LoVo (cell line): ENCODE results near the gene C4orf54.

Experiments used
- DNase-seq: peaks from one replicate; pipeline ENCODE4 v3.0.0-alpha.2; 2016; ENCODE audit warnings: low spot score

The C4orf54 gene

GRCh38 chr4:99622341-99622740, 35.3 kb downstream of the C4orf54 start:
- DNase-seq = no peak

- no peak for DNase-seq
Measured at GRCh38 chr4:99617374-99617773, 40.3 kb downstream of the C4orf54 start.

- DNase-seq = no peak
Measured at GRCh38 chr4:99615170-99615820, 42.3 kb downstream of the C4orf54 start.

- no peak for DNase-seq
Measured at GRCh38 chr4:99614491-99614890, 43.1 kb downstream of the C4orf54 start.

GRCh38 chr4:99612704-99613103, 44.9 kb downstream of the C4orf54 start:
- DNase-seq = no peak

GRCh38 chr4:99612281-99612680, 45.3 kb downstream of the C4orf54 start:
- DNase-seq = no peak

GRCh38 chr4:99610605-99611175, 46.9 kb downstream of the C4orf54 start:
- no peak for DNase-seq

- DNase-seq = no peak
Measured at GRCh38 chr4:99608417-99608816, 49.2 kb downstream of the C4orf54 start.
